Stimulated activated CD4-positive, alpha-beta T cell treated with anti-CD3 and anti-CD28 coated beads, Interleukin-15, amount 100 ng/mL, for 48 hours (primary cell): ENCODE data around the gene RUNDC3A.
A peak's percentile ranks its signal among the peaks of the same experiment; 100 is the strongest.
"Not testable (repeated sequence)": the region's sequence is repeated elsewhere in the genome, so short reads cannot be mapped to it uniquely, and the experiment has no call there.

Experiments
- DNase-seq, 2 donors: peaks; one replicate each; pipeline ENCODE4 v3.0.0-alpha.2; 2020; ENCODE audit warnings: low read depth in 2 of 2

RUNDC3A gene

GRCh38 chr17:44343510-44344209, 35.3 kb downstream of the RUNDC3A start:
- no peak for DNase-seq

DNA sequence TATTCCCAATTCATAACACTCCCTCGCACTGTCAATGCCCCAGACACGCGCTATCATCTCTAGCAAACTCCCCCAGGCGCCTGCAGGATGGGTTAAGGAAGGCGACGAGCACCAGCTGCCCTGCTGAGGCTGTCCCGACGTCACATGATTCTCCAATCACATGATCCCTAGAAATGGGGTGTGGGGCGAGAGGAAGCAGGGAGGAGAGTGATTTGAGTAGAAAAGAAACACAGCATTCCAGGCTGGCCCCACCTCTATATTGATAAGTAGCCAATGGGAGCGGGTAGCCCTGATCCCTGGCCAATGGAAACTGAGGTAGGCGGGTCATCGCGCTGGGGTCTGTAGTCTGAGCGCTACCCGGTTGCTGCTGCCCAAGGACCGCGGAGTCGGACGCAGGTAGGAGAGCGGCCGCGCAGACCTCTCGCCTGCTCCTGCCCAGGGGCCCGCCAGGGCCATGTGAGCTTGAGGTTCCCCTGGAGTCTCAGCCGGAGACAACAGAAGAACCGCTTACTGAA, 36.6 kb downstream of the RUNDC3A start, which contains the start of gene GRN:
TSS of gene GRN (plus strand) at position 364 of the 515 bp plus-strand sequence. CDS start 3,863 bp downstream, outside the sequence.
- peak; percentile 79 for DNase-seq

GRCh38 chr17:44345454-44346026, 37.1 kb downstream of the RUNDC3A start:
- DNase-seq, result peak in 1 of 2 donors; percentile 33

DNA sequence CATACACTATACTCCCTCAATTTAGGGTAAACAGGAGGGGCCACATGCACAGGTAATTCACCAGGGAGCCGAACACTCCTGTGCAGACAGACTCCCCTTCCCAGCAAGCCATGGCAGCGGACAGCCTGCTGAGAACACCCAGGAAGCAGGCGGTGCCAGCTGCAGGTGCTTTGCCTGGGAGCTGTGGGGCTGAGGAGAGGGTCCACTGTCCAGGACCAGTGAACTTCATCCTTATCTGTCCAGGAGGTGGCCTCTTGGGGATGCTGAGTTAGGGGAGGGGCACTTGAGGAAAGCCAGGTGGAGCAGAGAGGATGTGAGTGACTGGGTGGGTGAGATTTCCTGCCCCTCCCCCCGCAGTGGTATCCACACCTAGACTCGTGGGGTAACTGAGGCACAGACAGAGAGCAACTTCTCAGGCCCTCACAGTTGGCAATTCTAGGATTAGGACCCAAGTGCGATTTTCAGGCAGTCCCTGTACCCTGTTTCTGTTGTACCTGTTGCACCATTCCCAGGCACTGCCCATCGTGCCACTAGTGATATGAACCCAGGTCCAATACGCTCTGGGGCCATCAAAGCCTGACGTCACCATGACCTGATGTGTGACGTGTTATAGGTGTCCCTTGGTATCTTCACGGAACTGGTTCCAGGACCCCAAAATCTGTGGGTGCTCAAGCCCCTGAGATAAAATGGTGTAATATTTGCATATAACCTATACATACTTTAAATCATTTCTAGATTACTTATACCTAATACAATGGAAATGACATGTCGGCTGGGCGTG, 37.9 kb downstream of the RUNDC3A start:
- no peak for DNase-seq

DNA sequence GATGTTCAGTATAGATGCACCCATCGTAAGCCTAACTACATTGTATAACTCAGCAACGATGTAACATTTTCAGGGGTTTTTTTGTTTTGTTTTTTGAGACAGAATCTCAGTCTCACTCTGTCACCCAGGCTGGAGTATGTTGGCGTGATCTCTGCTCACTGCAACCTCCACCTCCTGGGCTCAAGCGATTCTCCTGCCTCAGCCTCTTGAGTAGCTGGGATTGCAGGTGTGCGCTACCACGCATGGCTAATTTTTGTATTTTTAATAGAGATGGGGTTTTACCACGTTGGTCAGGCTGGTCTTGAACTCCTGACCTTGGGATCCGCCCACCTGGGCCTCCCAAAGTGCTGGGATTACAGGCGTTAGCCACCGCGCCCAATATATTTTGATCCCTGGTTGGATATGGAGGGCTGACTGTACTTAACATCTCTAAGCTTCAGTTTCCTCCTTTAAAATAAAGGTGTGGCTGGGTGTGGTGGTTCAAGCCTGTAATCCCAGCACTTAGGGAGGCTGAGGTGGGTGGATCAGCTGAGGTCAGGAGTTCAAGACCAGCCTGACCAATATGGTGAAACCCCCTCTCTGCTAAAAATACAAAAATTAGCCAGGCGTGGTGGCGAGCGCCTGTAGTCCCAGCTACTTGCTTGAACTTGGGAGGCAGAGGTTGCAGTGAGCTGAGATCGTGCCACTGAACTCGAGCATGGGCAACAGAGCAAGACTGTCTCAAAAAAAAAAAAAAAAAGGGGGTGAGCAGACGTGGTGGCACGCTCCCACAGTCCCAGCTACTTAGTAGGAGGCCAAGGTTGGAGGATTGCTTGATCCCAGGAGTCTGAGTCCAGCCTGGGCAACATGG, 39.0 kb downstream of the RUNDC3A start:
- not testable (repeated sequence) for DNase-seq

- DNase-seq, result no peak
These were observed 40.0 kb downstream of the RUNDC3A start for GRCh38 chr17:44348234-44348987.

DNA sequence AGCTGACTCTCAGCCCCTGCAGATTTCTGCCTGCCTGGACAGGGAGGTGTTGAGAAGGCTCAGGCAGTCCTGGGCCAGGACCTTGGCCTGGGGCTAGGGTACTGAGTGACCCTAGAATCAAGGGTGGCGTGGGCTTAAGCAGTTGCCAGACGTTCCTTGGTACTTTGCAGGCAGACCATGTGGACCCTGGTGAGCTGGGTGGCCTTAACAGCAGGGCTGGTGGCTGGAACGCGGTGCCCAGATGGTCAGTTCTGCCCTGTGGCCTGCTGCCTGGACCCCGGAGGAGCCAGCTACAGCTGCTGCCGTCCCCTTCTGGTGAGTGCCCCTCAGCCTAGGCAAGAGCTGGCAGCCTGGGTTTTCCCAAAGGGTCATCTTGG, 40.6 kb downstream of the RUNDC3A start:
- DNase-seq, result no peak

DNA sequence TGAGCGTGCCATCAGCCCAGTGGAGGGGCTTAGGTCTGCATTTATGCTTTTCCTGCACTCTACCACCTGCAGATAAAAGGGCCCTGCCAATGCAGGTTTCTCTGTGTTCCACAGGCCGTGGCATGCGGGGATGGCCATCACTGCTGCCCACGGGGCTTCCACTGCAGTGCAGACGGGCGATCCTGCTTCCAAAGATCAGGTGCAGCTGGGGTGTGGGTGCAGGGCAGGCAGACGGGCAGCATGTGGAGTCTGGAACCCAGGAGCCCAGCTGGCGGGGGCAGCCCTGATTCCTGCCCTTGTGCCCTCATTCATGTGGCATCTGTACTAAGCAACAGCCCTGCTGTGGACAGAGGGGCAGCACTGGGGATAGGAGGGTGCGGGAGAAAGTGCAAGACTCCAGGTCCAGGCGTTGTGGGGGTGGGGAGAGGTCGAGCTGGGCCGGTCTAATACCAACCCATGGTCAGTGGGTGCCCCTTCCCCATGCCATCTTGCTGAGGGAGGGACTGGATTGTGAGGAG, 41.2 kb downstream of the RUNDC3A start:
- DNase-seq, result no peak

GRCh38 chr17:44350733-44351226, 42.4 kb downstream of the RUNDC3A start:
- DNase-seq, result peak; percentile 47 to 64

DNA sequence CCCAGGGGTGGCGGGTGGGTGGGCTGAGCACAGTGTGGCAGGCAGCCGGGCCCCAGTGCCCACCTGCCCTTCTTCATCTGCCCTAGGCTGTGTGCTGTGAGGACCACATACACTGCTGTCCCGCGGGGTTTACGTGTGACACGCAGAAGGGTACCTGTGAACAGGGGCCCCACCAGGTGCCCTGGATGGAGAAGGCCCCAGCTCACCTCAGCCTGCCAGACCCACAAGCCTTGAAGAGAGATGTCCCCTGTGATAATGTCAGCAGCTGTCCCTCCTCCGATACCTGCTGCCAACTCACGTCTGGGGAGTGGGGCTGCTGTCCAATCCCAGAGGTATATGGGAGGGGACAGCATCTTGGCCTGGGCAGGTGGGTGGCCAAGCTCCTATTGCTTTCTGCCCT, 43.1 kb downstream of the RUNDC3A start:
- no peak for DNase-seq

DNA sequence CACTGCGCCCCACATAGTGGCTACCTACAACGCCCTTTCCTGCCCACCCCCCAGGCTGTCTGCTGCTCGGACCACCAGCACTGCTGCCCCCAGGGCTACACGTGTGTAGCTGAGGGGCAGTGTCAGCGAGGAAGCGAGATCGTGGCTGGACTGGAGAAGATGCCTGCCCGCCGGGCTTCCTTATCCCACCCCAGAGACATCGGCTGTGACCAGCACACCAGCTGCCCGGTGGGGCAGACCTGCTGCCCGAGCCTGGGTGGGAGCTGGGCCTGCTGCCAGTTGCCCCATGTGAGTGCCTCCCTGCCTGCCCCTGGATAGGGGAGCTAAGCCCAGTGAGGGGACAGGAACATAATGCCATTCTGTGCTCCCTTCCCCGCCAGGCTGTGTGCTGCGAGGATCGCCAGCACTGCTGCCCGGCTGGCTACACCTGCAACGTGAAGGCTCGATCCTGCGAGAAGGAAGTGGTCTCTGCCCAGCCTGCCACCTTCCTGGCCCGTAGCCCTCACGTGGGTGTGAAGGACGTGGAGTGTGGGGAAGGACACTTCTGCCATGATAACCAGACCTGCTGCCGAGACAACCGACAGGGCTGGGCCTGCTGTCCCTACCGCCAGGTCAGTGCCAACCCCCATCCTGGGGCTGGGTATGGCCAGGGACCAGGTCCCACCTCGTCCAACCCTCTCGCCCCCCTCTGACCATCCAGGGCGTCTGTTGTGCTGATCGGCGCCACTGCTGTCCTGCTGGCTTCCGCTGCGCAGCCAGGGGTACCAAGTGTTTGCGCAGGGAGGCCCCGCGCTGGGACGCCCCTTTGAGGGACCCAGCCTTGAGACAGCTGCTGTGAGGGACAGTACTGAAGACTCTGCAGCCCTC, 43.8 kb downstream of the RUNDC3A start:
- DNase-seq, result no peak

- DNase-seq, result no peak
These were observed 44.6 kb downstream of the RUNDC3A start for GRCh38 chr17:44352828-44353671.

DNA sequence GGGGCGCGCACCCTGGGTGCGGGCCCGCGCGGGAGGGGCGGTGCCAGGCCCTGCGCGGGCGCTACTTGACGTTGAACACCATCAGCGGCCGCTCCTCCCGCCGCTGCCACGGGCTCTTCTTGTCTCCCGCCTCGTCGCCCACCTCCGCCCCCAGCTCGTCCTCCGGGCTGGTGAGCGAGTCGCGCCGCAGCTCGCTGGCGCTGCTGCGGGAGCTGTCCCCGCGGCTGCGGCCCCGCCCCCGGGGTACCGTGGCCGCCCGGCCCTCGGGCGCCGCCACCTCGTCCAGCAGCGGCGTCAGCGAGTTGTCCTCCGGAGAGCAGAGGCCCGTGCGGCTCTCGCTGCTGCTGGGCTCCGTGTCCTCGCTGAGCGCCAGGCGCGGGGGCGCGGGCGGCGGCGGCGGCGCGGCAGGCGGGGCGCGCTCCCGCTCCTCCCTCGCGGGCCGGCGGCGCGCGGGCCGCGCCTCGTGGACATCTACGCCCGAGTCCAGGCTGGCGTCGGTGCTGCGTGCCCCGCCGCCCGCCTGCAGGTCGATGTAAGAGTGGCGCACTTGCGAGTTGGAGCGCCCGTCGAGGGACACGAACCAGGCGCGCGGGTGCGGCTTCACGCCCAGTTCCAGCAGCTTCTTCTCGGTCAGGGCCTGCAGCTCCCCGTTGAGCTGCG, 45.4 kb downstream of the RUNDC3A start:
- no peak for DNase-seq

GRCh38 chr17:44354582-44355561, 46.5 kb downstream of the RUNDC3A start:
- DNase-seq, result no peak

GRCh38 chr17:44355642-44356099, 47.3 kb downstream of the RUNDC3A start:
- no peak for DNase-seq

DNA sequence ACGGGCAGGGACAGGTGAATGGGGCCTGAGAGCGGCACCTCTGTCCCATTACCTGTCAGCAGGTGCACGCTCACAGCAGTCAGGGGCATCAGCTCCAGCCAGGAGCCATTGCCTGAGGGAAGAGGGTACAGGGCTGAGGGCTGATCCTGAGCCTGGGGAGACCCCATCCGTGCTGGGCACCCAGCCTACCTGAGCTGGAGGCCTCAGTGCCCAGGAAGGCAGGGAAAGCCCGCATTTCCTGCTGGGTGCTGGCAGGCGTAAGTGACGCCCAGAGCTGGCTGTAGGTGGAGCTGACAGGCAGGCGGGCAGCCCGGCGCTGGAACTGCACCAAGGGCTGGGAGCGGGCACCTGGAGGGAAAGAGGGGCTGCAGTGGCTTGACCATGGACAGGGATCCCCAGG, 47.8 kb downstream of the RUNDC3A start:
- no peak for DNase-seq

DNA sequence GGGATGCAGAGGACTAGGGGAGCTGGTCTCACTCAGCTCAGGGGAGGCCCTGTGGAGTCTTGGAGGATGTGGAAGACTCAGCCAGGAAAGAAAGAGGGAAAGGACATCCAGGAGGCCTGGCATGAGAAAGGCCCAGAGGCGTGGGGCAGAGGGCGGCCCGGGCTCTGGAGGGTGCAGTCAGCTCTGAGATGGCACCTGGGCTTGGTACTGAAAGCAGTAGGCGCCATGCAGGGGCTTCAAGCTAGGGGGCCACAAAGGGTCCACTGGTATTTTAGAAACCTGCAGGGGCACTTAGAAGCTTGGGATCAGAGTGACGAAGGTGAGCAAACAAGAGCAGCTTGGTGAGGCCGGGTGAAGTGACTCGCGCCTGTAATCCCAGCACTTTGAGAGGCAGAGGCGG, 49.7 kb downstream of the RUNDC3A start:
- no peak for DNase-seq
